Body of pancreas (tissue), 4 donors: Measurements from ENCODE around the gene SEC62. TPM values are rescaled to one million over a fixed set of nuclear protein-coding genes. Genes with fewer than 3 reads are reported as not detected.
A peak's percentile ranks its signal among the peaks of the same experiment; 100 is the strongest.

Experiments
- ATAC-seq: fragments of 150-250 bp; one replicate; pipeline ENCODE4 v1.9.1; 2016
- DNase-seq, 4 donors: peaks; one replicate each; pipeline ENCODE4 v3.0.0-alpha.2; 2019
- H3K27ac ChIP-seq, 4 donors: fragments of 200-600 bp; sonication (generic); 1 replicate in 3 of 4; 2 replicates in 1 of 4; pipeline versions ENCODE4 v1.5.1 to v1.6.1; 2016 to 2019; ENCODE audit warnings: mild to moderate bottlenecking in 1 of 4, mixed read lengths in 1 of 4, moderate library complexity in 1 of 4
- H3K27me3 ChIP-seq, 2 donors: fragments of 200-600 bp; sonication (generic); one replicate each; pipeline ENCODE4 v1.6.0; 2016; ENCODE audit warnings: mild to moderate bottlenecking in 1 of 2
- H3K36me3 ChIP-seq, 2 donors: fragments of 200-600 bp; sonication (generic); replicated peaks in 1 of 2; 2 replicates each; pipeline ENCODE4 v1.5.1; 2016; ENCODE audit warnings: low read depth in 2 of 2; ENCODE audit not compliant: insufficient read depth in 1 of 2
- H3K4me1 ChIP-seq: fragments of 200-600 bp; sonication (generic); one replicate; pipeline ENCODE4 v1.6.0; 2016
- H3K4me3 ChIP-seq, 2 donors: fragments of 200-600 bp; sonication (generic); 1 replicate in 1 of 2; 2 replicates in 1 of 2; pipeline ENCODE4 v1.5.1; 2016 to 2019
- H3K9me3 ChIP-seq, 3 donors: fragments of 200-600 bp; sonication (generic); 1 replicate in 2 of 3; 2 replicates in 1 of 3; pipeline ENCODE4 v1.5.1; 2016
- POLR2A ChIP-seq, 3 donors: fragments of 450-650 bp; IDR thresholded peaks; one replicate each; pipeline ENCODE4 v1.6.1; 2016; ENCODE audit warnings: antibody characterized with exemption in 3 of 3, mild to moderate bottlenecking in 2 of 3
- WGBS, 2 donors: methylation state at CpG; one replicate each; pipeline ENCODE4 v1.1.5; 2017; 5-methylcytosine and 5-hydroxymethylcytosine counted together
- intact Hi-C: fragments of 100-400 bp; cut with DNase I; formaldehyde crosslinking; loops from one replicate; pipeline ENCODE4 v1.15.1; 2023
- total RNA-seq, 2 donors: library from RNA; depleted of rRNA; stranded (reverse); fragments of >200 nt; gene quantifications; one replicate each; pipeline ENCODE4 v1.1.0, GENCODE V29; 2016
- TF ChIP-seq, protein P1 (sequence below), 7 experiments: fragments of 450-650 bp in 4 of 7; fragments of 200-600 bp in 3 of 7; sonication (generic) in 3 of 7; IDR thresholded peaks; one replicate each; pipeline ENCODE4 v1.5.1; 2016 to 2019; ENCODE audit warnings: antibody characterized with exemption in 7 of 7

Gene SEC62
- total RNA-seq, 2 donors from 2014 or later = 30.9 to 31.0 TPM

DNA sequence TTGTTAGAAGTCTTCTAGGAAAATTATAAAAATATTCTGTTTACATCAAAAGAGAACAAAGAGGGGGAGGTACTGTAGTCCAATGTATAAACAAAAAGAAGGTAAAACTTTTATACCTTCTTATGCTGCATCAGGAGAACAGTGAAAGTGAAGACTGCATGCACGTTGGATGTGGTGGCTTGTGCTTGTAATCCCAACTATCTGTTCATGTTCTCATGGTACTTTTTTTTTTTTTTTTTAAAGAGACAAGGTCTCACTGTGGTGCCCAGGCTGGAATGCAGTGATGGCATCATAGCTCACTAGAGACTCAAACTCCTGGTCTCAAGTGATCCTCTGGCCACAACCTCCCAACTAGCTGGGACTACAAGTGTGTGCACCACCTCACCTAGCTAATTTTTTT, 4.2 kb downstream of the SEC62 start:
- intact Hi-C loops = no loop called here
- H3K4me1 ChIP-seq = peaks cover 68% of the 10 kb centered on the region
- no peak for DNase-seq
- 22 to 31% methylated on average over 1 of the region's 1 CpG for WGBS, 2 donors
- no peak overlapping the region for H3K27ac ChIP-seq
- H3K9me3 ChIP-seq = no peaks in the 10 kb centered on the region
- no peak for ATAC-seq
- no peak overlapping the region for H3K4me3 ChIP-seq
- H3K27me3 ChIP-seq = no peaks in the 10 kb centered on the region
- peaks cover 0 to under 1% of the 10 kb centered on the region in 2 donors for H3K36me3 ChIP-seq
- TF ChIP-seq, protein P1, sequence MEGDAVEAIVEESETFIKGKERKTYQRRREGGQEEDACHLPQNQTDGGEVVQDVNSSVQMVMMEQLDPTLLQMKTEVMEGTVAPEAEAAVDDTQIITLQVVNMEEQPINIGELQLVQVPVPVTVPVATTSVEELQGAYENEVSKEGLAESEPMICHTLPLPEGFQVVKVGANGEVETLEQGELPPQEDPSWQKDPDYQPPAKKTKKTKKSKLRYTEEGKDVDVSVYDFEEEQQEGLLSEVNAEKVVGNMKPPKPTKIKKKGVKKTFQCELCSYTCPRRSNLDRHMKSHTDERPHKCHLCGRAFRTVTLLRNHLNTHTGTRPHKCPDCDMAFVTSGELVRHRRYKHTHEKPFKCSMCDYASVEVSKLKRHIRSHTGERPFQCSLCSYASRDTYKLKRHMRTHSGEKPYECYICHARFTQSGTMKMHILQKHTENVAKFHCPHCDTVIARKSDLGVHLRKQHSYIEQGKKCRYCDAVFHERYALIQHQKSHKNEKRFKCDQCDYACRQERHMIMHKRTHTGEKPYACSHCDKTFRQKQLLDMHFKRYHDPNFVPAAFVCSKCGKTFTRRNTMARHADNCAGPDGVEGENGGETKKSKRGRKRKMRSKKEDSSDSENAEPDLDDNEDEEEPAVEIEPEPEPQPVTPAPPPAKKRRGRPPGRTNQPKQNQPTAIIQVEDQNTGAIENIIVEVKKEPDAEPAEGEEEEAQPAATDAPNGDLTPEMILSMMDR (IDR thresholded peaks at IDR 0.05) = no peak
- TF ChIP-seq POLR2A (IDR thresholded peaks at IDR 0.05) = no peak

DNA sequence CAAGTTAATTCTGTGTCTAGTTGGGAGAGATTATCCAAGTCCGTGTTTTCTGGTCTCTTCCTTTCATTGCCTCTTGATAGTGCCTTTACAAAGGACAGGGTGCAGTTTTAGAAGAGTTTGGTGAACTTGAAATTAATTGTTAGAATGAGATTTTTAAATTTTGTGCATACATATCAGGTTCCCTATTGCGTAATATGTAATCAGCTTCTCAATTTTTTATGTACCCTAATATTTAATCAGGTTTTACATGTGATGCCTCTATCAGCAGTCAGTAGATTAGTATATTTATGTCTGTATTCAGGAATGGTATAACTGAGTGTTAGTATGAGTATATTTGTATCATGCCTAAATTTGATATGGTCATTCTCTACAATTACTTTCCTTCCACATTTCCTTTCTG, 4.9 kb downstream of the SEC62 start:
- Histone ChIP-seq H3K27me3 (no peaks in the 10 kb centered on the region), H3K9me3 (no peaks in the 10 kb centered on the region), H3K36me3 (peaks cover 0 to 4% of the 10 kb centered on the region in 2 donors), H3K27ac (no peak overlapping the region), H3K4me3 (no peak overlapping the region), H3K4me1 (peaks cover 63% of the 10 kb centered on the region)
- 37 to 38% methylated on average over 2 of the region's 2 CpGs for WGBS, 2 donors
- DNase-seq (no peak), ATAC-seq (no peak)
- intact Hi-C loops = no loop called here
- TF ChIP-seq POLR2A (IDR thresholded peaks at IDR 0.05) = no peak
- TF ChIP-seq, protein P1 (IDR thresholded peaks at IDR 0.05) = no peak

DNA sequence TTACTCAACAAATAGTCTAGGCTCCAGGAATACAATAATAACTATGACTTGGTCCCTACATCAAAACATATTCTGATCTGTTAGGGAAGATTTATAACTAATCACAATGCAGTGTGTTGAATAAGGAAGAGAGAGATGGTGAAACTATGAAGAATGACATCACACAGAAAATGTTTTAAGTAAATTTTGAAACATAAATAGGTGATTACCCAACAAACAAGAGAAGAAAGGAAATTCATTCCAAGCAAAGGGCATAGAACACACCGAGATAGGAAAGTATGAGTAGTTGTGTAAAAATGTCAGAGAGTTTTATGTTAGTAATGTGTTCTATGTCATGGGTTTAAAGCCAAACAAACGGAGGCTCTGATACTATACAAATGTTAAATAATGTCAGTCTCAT, 13.4 kb downstream of the SEC62 start:
- Histone ChIP-seq H3K36me3 (peaks cover 0 to 32% of the 10 kb centered on the region in 2 donors), H3K9me3 (no peaks in the 10 kb centered on the region), H3K4me1 (no peaks in the 10 kb centered on the region), H3K4me3 (no peak overlapping the region), H3K27me3 (no peaks in the 10 kb centered on the region), H3K27ac (peak overlapping the region in 1 of 4 donors; percentile 41)
- no peak for TF ChIP-seq POLR2A (IDR thresholded peaks at IDR 0.05)
- TF ChIP-seq, protein P1 (IDR thresholded peaks at IDR 0.05) = no peak
- 54 to 56% methylated on average over 2 of the region's 2 CpGs for WGBS, 2 donors
- peak; percentile 18 for ATAC-seq
- DNase-seq = no peak
- intact Hi-C loops = no loop called here

DNA sequence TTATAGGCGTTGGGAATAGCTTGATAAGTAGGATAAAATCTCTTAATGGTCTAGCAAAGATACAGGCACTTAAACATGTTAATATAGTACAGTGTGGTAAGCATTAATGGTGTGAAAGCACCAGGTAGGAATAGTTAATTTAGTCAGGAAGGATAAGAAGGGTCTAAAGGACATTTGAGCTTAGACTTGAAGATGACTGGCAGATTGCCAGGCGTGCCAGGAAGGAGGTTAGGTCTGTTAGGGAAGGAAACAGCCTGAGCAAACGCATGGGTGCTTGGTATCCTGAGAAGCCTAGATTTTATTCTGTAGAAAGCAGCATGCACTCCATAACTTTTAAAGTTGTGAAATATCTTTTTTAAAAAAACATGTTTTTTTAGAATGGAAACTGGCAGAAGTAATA, 17.7 kb downstream of the SEC62 start:
- peaks cover 0 to 46% of the 10 kb centered on the region in 2 donors for H3K36me3 ChIP-seq
- WGBS, 2 donors = 64 to 79% methylated on average over 3 of the region's 3 CpGs
- H3K9me3 ChIP-seq = no peaks in the 10 kb centered on the region
- ATAC-seq = no peak
- TF ChIP-seq, protein P1 (IDR thresholded peaks at IDR 0.05) = no peak
- no peak for TF ChIP-seq POLR2A (IDR thresholded peaks at IDR 0.05)
- H3K4me1 ChIP-seq = no peaks in the 10 kb centered on the region
- peak in 2 of 4 donors; percentile 18 to 31 for DNase-seq
- H3K27me3 ChIP-seq = no peaks in the 10 kb centered on the region
- H3K4me3 ChIP-seq = no peak overlapping the region
- intact Hi-C loops = no loop called here
- no peak overlapping the region for H3K27ac ChIP-seq

DNA sequence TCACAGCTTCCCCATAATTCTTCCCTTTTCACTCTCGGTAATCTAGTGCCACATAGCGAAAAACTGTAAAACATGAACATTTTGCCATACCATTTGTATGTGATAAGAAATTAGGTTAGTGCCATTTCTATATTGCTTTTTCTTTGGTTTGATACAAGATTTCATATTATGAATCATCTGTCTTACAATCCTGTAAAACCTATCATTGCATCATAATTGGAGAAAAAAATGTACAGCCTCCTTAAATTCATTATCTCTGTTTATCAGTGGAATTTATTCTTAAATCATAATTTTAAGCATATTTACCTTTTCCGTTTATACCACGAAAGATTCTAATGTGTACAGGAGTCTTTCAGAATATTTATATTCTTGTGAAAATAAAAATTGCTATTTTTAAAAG, 23.8 kb downstream of the SEC62 start:
- no peaks in the 10 kb centered on the region for H3K9me3 ChIP-seq
- intact Hi-C loops = no loop called here
- no peaks in the 10 kb centered on the region for H3K27me3 ChIP-seq
- H3K4me3 ChIP-seq = no peak overlapping the region
- TF ChIP-seq, protein P1 (IDR thresholded peaks at IDR 0.05) = no peak
- no peak for TF ChIP-seq POLR2A (IDR thresholded peaks at IDR 0.05)
- DNase-seq = no peak
- 93% methylated on average over 4 of the region's 4 CpGs for WGBS, 2 donors
- ATAC-seq = no peak
- no peak overlapping the region for H3K27ac ChIP-seq
- peaks cover 0 to 32% of the 10 kb centered on the region in 2 donors for H3K36me3 ChIP-seq
- H3K4me1 ChIP-seq = no peaks in the 10 kb centered on the region
